OCI-LY7 (cell line): ENCODE measurements around the gene ALOX5. TPM values are rescaled to one million over a fixed set of nuclear protein-coding genes. Genes with fewer than 3 reads are reported as not detected.
A peak's percentile ranks its signal among the peaks of the same experiment; 100 is the strongest.
"Not testable (repeated sequence)": the region's sequence is repeated elsewhere in the genome, so short reads cannot be mapped to it uniquely, and the experiment has no call there.

Experiments used
- BruUV-seq: library from RNA; stranded (reverse); fragments of 400-500 nt; replicated peaks from 2 replicates; lab custom pipeline; 2021; lab: Mats Ljungman, UMichigan
- CTCF ChIA-PET: fragments of 300-600 bp; sonication (Branson Sonifier 250); formaldehyde crosslinking; loops from one replicate; lab custom pipeline; 2022; ENCODE audit warnings: antibody characterized with exemption; ENCODE audit not compliant: unreplicated experiment; lab: Charles Lee
- POLR2A ChIA-PET: fragments of 300-600 bp; sonication (Branson Sonifier 250); formaldehyde crosslinking; loops from one replicate; lab custom pipeline; 2022; ENCODE audit warnings: antibody characterized with exemption; lab: Charles Lee
- DNase-seq: peaks from one replicate; pipeline ENCODE4 v3.0.0-alpha.2; 2015; ENCODE audit warnings: low spot score
- H2AFZ ChIP-seq: fragments of 200-600 bp; sonication (generic), shearing (Covaris generic); 2 replicates; pipeline ENCODE4 v1.6.1; 2014; ENCODE audit warnings: mild to moderate bottlenecking, antibody characterized with exemption, low read length, moderate library complexity
- H3K27ac ChIP-seq: fragments of 200-600 bp; sonication (generic); 2 replicates; pipeline ENCODE4 v1.5.1; 2014; ENCODE audit warnings: mixed run types, low read depth, mild to moderate bottlenecking, moderate library complexity, low read length, inconsistent platforms; ENCODE audit not compliant: poor library complexity, severe bottlenecking
- H3K36me3 ChIP-seq: fragments of 200-600 bp; sonication (generic); 2 replicates; pipeline ENCODE4 v1.6.1; 2014; ENCODE audit warnings: mild to moderate bottlenecking, antibody characterized with exemption, low read length, moderate library complexity, mixed read lengths; ENCODE audit not compliant: insufficient read depth
- H3K4me1 ChIP-seq: fragments of 200-600 bp; sonication (generic); 2 replicates; pipeline ENCODE4 v1.5.1; 2014; ENCODE audit warnings: mild to moderate bottlenecking, low read length; ENCODE audit not compliant: insufficient read depth, poor library complexity, severe bottlenecking
- H3K4me2 ChIP-seq: fragments of 200-600 bp; sonication (generic); 2 replicates; pipeline ENCODE4 v1.6.1; 2014; ENCODE audit warnings: mild to moderate bottlenecking, low read length
- H3K4me3 ChIP-seq: fragments of 200-600 bp; sonication (generic); 2 replicates; pipeline ENCODE4 v1.5.1; 2014; ENCODE audit warnings: mild to moderate bottlenecking, low read depth, low read length; ENCODE audit not compliant: poor library complexity, severe bottlenecking
- H3K79me2 ChIP-seq: fragments of 200-600 bp; sonication (generic); 2 replicates; pipeline ENCODE4 v1.6.1; 2016; ENCODE audit warnings: low read depth, mild to moderate bottlenecking, low read length, moderate library complexity, mixed read lengths; ENCODE audit not compliant: insufficient read depth
- H3K9me2 ChIP-seq: fragments of 200-600 bp; sonication (generic); 2 replicates; pipeline ENCODE4 v1.6.1; 2016; ENCODE audit warnings: mild to moderate bottlenecking, low read length, mixed read lengths; ENCODE audit not compliant: insufficient read depth
- H3K9me3 ChIP-seq: fragments of 200-600 bp; sonication (generic); 2 replicates; pipeline ENCODE4 v1.6.1; 2014; ENCODE audit warnings: mild to moderate bottlenecking, mixed run types, low read length, mixed read lengths
- H4K20me1 ChIP-seq: fragments of 200-600 bp; sonication (generic); 2 replicates; pipeline ENCODE4 v1.6.1; 2014; ENCODE audit warnings: mild to moderate bottlenecking, antibody characterized with exemption, low read length, moderate library complexity, mixed read lengths; ENCODE audit not compliant: insufficient read depth
- CTCF ChIP-seq: fragments of 200-600 bp; sonication (generic); conservative IDR thresholded peaks from 2 replicates; pipeline ENCODE4 v1.5.1; 2014; ENCODE audit warnings: mild to moderate bottlenecking, antibody characterized with exemption, low read length, moderate library complexity, mixed read lengths
- EZH2phosphoT487 ChIP-seq: fragments of 200-600 bp; sonication (generic); IDR thresholded peaks from 2 replicates; pipeline ENCODE4 v1.6.1; 2018; ENCODE audit warnings: low read depth, borderline replicate concordance, mild to moderate bottlenecking, mixed run types, antibody characterized with exemption, low read length, moderate library complexity, mixed read lengths
- intact Hi-C: fragments of 100-400 bp; cut with micrococcal nuclease; formaldehyde crosslinking; loops from one replicate; pipeline ENCODE4 v1.10.0; 2022; ENCODE audit not compliant: unreplicated experiment
- total RNA-seq, 2 experiments: library from RNA; depleted of rRNA in 1 of 2; stranded (reverse); fragments of >200 nt in 1 of 2; shearing (Covaris generic) in 1 of 2; gene quantifications; 2 replicates each; pipeline ENCODE4 v1.2.3, GENCODE V29; 2014 to 2022

Gene ALOX5
- total RNA-seq, 2 experiments from 2014 or later, result 139 to 164 TPM

- Histone ChIP-seq H3K27ac (no peak overlapping the region), H3K9me3 (peaks cover 21% of the 10 kb centered on the region), H4K20me1 (no peaks in the 10 kb centered on the region), H3K36me3 (peaks cover 75% of the 10 kb centered on the region), H3K4me1 (peaks cover 44% of the 10 kb centered on the region), H3K4me2 (no peak overlapping the region), H3K9me2 (no peaks in the 10 kb centered on the region), H3K4me3 (no peak overlapping the region), H2AFZ (no peak overlapping the region), H3K79me2 (peaks cover 43% of the 10 kb centered on the region)
- no TSS peak for BruUV-seq
- no peak for TF ChIP-seq EZH2phosphoT487
- TF ChIP-seq CTCF, result no peak
- CTCF ChIA-PET, result no interaction called here
- intact Hi-C loops, result no loop called here
- POLR2A ChIA-PET, result interaction anchor here (0.6 to 0.9 kb wide), 2 partner anchors 19 to 284 kb away, joined by 3 read pairs; no protein-coding TSS in a partner anchor
- DNase-seq, result no peak
Measured at GRCh38 chr10:45353186-45353585, 20.8 kb upstream of the ALOX5 start.

DNA sequence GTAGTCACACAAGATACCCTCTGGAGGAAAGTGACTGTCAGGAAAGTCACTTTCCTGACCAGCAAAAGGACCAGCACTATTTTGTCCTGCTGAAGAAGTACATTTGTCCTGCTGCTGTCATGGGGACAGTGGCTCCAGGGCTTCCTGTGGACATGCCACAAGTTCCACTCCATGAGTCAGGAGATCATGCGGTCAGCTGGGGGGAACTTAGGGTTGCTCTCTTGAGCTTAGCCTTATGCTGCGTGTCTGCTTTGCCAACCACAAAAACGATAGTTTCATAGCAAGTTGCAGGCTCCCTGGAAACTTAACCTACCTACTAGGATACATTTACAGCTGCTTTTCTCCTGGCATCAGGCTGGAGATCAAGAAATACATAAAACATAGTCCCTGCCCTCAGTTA, 19.8 kb upstream of the ALOX5 start:
- Histone ChIP-seq H2AFZ (no peak overlapping the region), H4K20me1 (no peaks in the 10 kb centered on the region), H3K4me3 (no peak overlapping the region), H3K27ac (no peak overlapping the region), H3K4me1 (peaks cover 55% of the 10 kb centered on the region), H3K79me2 (peaks cover 52% of the 10 kb centered on the region), H3K9me3 (peaks cover 24% of the 10 kb centered on the region), H3K4me2 (no peak overlapping the region), H3K36me3 (peaks cover 80% of the 10 kb centered on the region), H3K9me2 (no peaks in the 10 kb centered on the region)
- ChIA-PET POLR2A (interaction anchor here (0.9 to 1.4 kb wide), 3 partner anchors 9 to 29 kb away, joined by 3 read pairs; no protein-coding TSS in a partner anchor), CTCF (no interaction called here)
- no peak for TF ChIP-seq EZH2phosphoT487
- TF ChIP-seq CTCF, result no peak
- no TSS peak for BruUV-seq
- intact Hi-C loops, result no loop called here
- no peak for DNase-seq

GRCh38 chr10:45355494-45355893, 18.5 kb upstream of the ALOX5 start:
- TF ChIP-seq EZH2phosphoT487, result no peak
- TF ChIP-seq CTCF, result no peak
- DNase-seq, result no peak
- ChIA-PET POLR2A (interaction anchor here (0.9 kb wide), 1 partner anchor 51 kb away, joined by 3 read pairs; no protein-coding TSS in a partner anchor), CTCF (no interaction called here)
- Histone ChIP-seq H3K9me2 (no peaks in the 10 kb centered on the region), H3K27ac (no peak overlapping the region), H3K4me2 (no peak overlapping the region), H4K20me1 (no peaks in the 10 kb centered on the region), H3K4me3 (no peak overlapping the region), H3K79me2 (peaks cover 65% of the 10 kb centered on the region), H3K36me3 (peaks cover 89% of the 10 kb centered on the region), H3K4me1 (peaks cover 65% of the 10 kb centered on the region), H2AFZ (no peak overlapping the region), H3K9me3 (peaks cover 24% of the 10 kb centered on the region)
- intact Hi-C loops, result no loop called here
- BruUV-seq, result no TSS peak

DNA sequence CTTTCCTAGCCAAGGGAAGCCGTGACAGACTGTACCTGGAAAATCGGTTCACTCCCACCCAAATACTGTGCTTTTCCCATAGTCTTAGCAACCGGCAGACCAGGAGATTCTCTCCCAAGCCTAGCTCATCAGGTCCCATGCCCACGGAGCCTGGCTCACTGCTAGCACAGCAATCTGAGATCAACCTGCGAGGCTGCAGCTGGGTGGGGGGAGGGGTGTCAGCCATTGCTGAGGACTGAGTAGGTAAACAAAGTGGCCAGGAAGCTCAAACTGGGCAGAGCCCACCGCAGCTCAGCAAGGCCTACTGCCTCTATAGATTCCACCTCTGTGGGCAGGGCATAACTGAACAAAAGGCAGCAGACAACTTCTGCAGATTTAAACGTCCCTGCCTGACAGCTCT, 15.1 kb upstream of the ALOX5 start:
- intact Hi-C loops, BruUV-seq, H2AFZ ChIP-seq, H4K20me1 ChIP-seq, H3K9me2 ChIP-seq: not testable (repeated sequence)
- peak overlapping the region; percentile 23 for H3K27ac ChIP-seq
- peaks cover 67% of the 10 kb centered on the region for H3K36me3 ChIP-seq
- POLR2A ChIA-PET, result interaction anchor here (0.6 to 2.4 kb wide), 7 partner anchors 11 to 1410 kb away, joined by 3 to 9 read pairs (median 3); no protein-coding TSS in a partner anchor
- CTCF ChIA-PET, result interaction anchor here (0.9 kb wide), 1 partner anchor 109 kb away, joined by 3 read pairs; no protein-coding TSS in a partner anchor
- H3K4me2 ChIP-seq, result peak overlapping the region; percentile 54
- H3K9me3 ChIP-seq, result peaks cover 11% of the 10 kb centered on the region; the same call in 1 of the 2 replicates
- DNase-seq, result peak; percentile 54
- H3K4me3 ChIP-seq, result peak overlapping the region; percentile 18
- peaks cover 68% of the 10 kb centered on the region for H3K4me1 ChIP-seq
- H3K79me2 ChIP-seq, result peaks cover 71% of the 10 kb centered on the region
